Naive B cell (primary cell): ENCODE measurements around the gene TTC16. TPM values are rescaled to one million over a fixed set of nuclear protein-coding genes. Genes with fewer than 3 reads are reported as not detected.

Experiments
- ATAC-seq, 2 donors: fragments of 150-1000 bp; cut with Tn5 transposase; 2 replicates each; pipeline ENCODE4 v1.10.0; 2021; ENCODE audit warnings: low read depth in 2 of 2, mild to moderate bottlenecking in 2 of 2, moderate library complexity in 2 of 2
- DNase-seq: peaks from one replicate; pipeline ENCODE4 v3.0.0; 2022
- H3K27ac Mint-ChIP-seq, 6 donors: one replicate each; pipeline ENCODE4 v1.8.0; 2020 to 2022; ENCODE audit warnings: mild to moderate bottlenecking in 6 of 6, mixed read lengths in 6 of 6, moderate library complexity in 5 of 6, inconsistent platforms in 2 of 6
- H3K27me3 Mint-ChIP-seq, 3 donors: one replicate each; pipeline ENCODE4 v1.8.0; 2021 to 2022; ENCODE audit warnings: mixed read lengths in 3 of 3, mild to moderate bottlenecking in 1 of 3
- H3K36me3 Mint-ChIP-seq, 2 donors: one replicate each; pipeline ENCODE4 v1.8.0; 2020 to 2022; ENCODE audit warnings: mixed read lengths in 2 of 2, inconsistent platforms in 1 of 2, mild to moderate bottlenecking in 1 of 2
- H3K4me1 Mint-ChIP-seq, 3 donors: one replicate each; pipeline ENCODE4 v1.8.0; 2020 to 2022; ENCODE audit warnings: mixed read lengths in 3 of 3, inconsistent platforms in 1 of 3, mild to moderate bottlenecking in 1 of 3, moderate library complexity in 1 of 3
- H3K4me3 Mint-ChIP-seq, 8 donors: one replicate each; pipeline ENCODE4 v1.8.0; 2020 to 2022; ENCODE audit warnings: mild to moderate bottlenecking in 8 of 8, mixed read lengths in 8 of 8, moderate library complexity in 8 of 8, inconsistent platforms in 2 of 8
- H3K9me3 Mint-ChIP-seq, 7 donors: one replicate each; pipeline ENCODE4 v1.8.0; 2020 to 2022; ENCODE audit warnings: mixed read lengths in 7 of 7, mild to moderate bottlenecking in 5 of 7, inconsistent platforms in 2 of 7, moderate library complexity in 1 of 7
- polyA plus RNA-seq, 6 donors: library from polyadenylated mRNA; unstranded; fragments of 300-500 nt; fragmentation: Illumina TruSeq; gene quantifications; one replicate each; pipeline ENCODE4 v1.2.3, GENCODE V29; 2021; ENCODE audit warnings: low read depth in 6 of 6

Gene TTC16
- polyA plus RNA-seq, result under 1 TPM in 1 of 6 donors, not detected in 5; 0.66 TPM

DNA sequence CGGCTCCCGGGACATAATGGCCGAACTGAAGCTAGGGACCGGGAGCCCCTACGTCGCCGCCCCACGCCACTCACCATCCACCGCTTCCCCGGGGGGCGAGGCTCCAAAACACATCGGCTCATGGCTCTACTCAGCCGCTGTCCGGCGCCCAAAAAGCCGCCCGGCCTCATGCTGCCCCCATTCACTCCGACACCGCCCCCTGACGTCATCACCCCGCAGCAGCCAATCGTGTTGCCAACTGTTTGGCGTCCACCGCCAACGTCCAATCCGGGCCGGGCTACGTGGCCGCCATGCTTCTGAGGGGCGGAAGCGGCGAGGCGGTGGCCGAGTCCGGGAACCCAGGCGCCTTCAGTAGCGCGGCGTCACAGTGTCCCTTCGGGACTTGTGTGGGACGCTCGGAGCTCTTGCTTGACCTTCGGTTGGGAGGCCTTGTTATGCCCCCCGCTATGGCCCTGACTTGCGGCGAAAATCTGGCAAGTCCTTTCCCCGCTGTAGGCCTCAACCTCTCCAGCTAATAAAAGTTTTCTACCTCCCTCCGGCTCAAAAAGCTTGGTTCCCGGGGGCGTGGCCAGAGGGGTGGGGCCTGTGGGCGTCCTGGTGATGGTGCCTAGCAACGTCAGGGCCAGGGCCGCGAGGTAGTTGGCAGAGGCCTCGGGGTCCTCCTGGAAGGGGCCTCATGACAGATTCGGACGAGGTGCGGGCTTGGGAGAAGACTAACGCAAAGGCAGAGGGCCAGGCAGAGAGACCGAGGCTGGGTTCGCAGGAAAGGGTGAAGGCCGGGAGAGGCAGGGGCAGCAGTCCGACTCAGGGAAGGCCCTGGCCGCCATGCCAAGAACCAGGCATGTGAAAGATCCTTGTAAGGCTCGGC is at the start of gene TTC16, which contains the start of gene PTRH1:
Gene TTC16, plus strand, starts transcription at position 610 of the 868 bp plus-strand sequence. Its CDS starts 67 bp downstream, at position 677.
Gene PTRH1, minus strand, starts transcription at position 194 of the 868 bp plus-strand sequence. Its CDS starts 24 bp downstream, at position 170.
- peak; percentile 97 for DNase-seq
- Mint-ChIP-seq H3K27ac (peak within 1 kb of the TSS; percentile 89 to 99 (median 96)), H3K4me3 (peak within 1 kb of the TSS; percentile 88 to 100 (median 98)), H3K4me1 (peaks cover 23 to 35% (median 28%) of the 10 kb centered on the region in 3 donors), H3K27me3 (no peaks in the 10 kb centered on the region), H3K36me3 (no peaks in the 10 kb centered on the region), H3K9me3 (no peaks in the 10 kb centered on the region)
- peak; percentile 95 to 96 for ATAC-seq

DNA sequence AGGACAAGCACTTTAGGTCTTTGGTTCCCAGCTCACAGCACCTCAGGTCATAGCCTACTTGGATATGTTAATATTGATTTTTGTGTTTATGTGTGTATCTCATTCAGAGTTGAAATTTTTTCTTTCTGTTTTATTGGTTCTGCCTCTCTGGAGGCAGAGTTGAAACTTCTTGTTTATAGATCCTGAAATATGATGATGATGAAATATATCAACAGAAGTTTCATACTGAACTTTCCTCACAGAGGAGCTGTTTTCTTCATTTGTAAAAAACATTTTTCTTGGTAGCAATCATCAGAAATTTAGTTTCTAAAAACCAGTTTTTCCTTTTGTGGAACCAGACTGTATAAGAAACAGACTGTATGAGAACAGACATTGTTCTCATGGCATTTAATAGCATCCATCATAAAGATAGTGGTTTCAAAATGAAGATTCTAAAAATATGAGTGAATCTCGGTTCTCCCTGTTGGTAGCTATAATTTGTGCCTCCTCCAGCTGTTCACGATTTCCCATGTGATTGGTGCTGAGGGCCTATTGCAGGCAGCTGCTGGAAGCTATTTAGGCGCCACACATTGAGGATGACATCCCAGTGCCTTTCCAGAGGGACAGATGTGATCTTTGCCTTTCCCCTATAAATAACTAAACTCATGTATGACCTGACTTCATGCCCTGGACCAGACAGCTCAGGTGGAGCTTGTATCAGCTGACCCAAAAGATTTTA is 48.6 kb upstream of the TTC16 start:
- peaks cover 0 to 2% (median 0%) of the 10 kb centered on the region in 7 donors for H3K9me3 Mint-ChIP-seq
- H3K4me1 Mint-ChIP-seq, result no peaks in the 10 kb centered on the region
- H3K4me3 Mint-ChIP-seq, result no peak overlapping the region
- peaks cover 11 to 38% (median 34%) of the 10 kb centered on the region in 3 donors for H3K27me3 Mint-ChIP-seq
- H3K36me3 Mint-ChIP-seq, result no peaks in the 10 kb centered on the region
- no peak for DNase-seq
- ATAC-seq, result no peak
- peak overlapping the region in 1 of 6 donors; percentile 20 for H3K27ac Mint-ChIP-seq

DNA sequence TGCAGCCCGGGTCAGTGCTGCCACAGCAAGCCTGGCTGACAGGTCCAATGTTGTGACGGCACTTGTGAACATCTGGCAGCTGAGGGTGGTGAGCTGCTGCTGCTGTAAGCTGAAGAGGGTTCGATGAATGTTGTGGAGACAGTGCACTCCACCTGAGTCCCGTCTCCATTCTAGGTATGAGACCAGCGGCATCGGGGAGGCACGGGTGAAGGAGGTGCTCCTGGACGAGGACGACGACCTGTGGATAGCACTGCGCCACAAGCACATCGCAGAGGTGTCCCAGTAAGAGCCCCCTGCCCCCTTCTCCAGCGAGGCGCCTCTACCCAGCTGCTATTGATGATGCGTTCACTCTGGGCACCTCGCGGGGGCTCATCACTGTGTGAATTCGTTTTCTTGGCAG is 48.0 kb upstream of the TTC16 start:
- no peak overlapping the region for H3K4me3 Mint-ChIP-seq
- H3K36me3 Mint-ChIP-seq, result no peaks in the 10 kb centered on the region
- H3K9me3 Mint-ChIP-seq, result peaks cover 0 to 2% (median 0%) of the 10 kb centered on the region in 7 donors
- no peak for ATAC-seq
- no peaks in the 10 kb centered on the region for H3K4me1 Mint-ChIP-seq
- no peak overlapping the region for H3K27ac Mint-ChIP-seq
- peaks cover 6 to 31% (median 29%) of the 10 kb centered on the region in 3 donors for H3K27me3 Mint-ChIP-seq
- DNase-seq, result no peak

DNA sequence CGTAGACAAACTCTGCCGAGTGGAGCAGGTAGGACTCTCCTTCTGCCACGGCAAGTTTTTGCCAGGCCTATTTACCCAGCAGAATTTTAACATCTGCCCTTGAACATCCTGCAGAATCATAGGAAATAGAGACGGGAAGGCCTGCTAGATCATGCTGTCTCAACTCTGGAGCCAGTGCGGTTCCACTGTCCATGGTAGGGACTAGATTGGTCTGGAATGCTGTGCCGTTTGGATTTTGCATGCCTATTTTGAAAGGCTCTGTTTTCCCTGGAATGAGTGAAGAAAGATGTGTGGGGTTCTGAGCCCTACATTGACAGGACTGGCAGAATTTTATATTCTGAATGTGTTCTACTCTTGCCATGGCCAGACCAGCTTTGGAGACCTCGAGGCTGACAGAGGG is 42.6 kb upstream of the TTC16 start:
- ATAC-seq (no peak), DNase-seq (no peak)
- no peaks in the 10 kb centered on the region for H3K4me1 Mint-ChIP-seq
- H3K27ac Mint-ChIP-seq, result no peak overlapping the region
- peaks cover 0 to 1% (median 0%) of the 10 kb centered on the region in 7 donors for H3K9me3 Mint-ChIP-seq
- no peaks in the 10 kb centered on the region for H3K36me3 Mint-ChIP-seq
- H3K27me3 Mint-ChIP-seq, result peaks cover 0 to 9% (median 8%) of the 10 kb centered on the region in 3 donors
- H3K4me3 Mint-ChIP-seq, result no peak overlapping the region

DNA sequence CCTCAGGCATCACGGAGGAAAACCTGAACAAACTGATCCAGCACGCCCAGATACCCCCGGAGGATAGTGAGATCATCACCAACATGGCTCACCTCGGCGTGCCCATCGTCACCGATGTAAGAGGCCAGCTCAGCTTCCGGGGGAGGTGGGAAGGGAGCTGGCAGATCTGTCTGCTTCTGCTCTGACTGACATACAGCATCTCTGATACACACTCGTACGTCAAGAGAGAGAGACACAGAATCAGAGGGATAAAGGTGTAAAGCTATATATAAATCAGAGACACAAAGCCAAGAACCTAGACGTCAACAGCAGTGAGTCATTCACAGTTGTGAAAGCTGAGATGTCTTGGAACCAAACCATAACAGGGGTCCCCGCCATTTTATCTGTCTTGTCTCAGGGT is 39.2 kb upstream of the TTC16 start:
- no peaks in the 10 kb centered on the region for H3K36me3 Mint-ChIP-seq
- no peak for DNase-seq
- no peaks in the 10 kb centered on the region for H3K9me3 Mint-ChIP-seq
- H3K4me1 Mint-ChIP-seq, result no peaks in the 10 kb centered on the region
- ATAC-seq, result no peak
- no peak overlapping the region for H3K27ac Mint-ChIP-seq
- H3K27me3 Mint-ChIP-seq, result peaks cover 0 to 25% (median 17%) of the 10 kb centered on the region in 3 donors
- no peak overlapping the region for H3K4me3 Mint-ChIP-seq

GRCh38 chr9:127679506-127679905 is 36.4 kb upstream of the TTC16 start:
- H3K4me1 Mint-ChIP-seq, result no peaks in the 10 kb centered on the region
- H3K27ac Mint-ChIP-seq, result no peak overlapping the region
- no peaks in the 10 kb centered on the region for H3K36me3 Mint-ChIP-seq
- no peak overlapping the region for H3K4me3 Mint-ChIP-seq
- ATAC-seq, result no peak
- H3K9me3 Mint-ChIP-seq, result no peaks in the 10 kb centered on the region
- H3K27me3 Mint-ChIP-seq, result peaks cover 0 to 30% (median 19%) of the 10 kb centered on the region in 3 donors
- DNase-seq, result no peak

- Mint-ChIP-seq H3K4me1 (no peaks in the 10 kb centered on the region), H3K27ac (no peak overlapping the region), H3K4me3 (no peak overlapping the region), H3K9me3 (no peaks in the 10 kb centered on the region), H3K36me3 (no peaks in the 10 kb centered on the region), H3K27me3 (peaks cover 0 to 30% (median 25%) of the 10 kb centered on the region in 3 donors)
- ATAC-seq (no peak), DNase-seq (no peak)
Observed at GRCh38 chr9:127680226-127680625, 35.7 kb upstream of the TTC16 start.

- H3K9me3 Mint-ChIP-seq, result no peaks in the 10 kb centered on the region
- peak overlapping the region in 1 of 6 donors; percentile 58 for H3K27ac Mint-ChIP-seq
- H3K4me1 Mint-ChIP-seq, result no peaks in the 10 kb centered on the region
- no peak overlapping the region for H3K4me3 Mint-ChIP-seq
- no peak for ATAC-seq
- no peaks in the 10 kb centered on the region for H3K36me3 Mint-ChIP-seq
- peaks cover under 1 to 26% (median 25%) of the 10 kb centered on the region in 3 donors for H3K27me3 Mint-ChIP-seq
- DNase-seq, result no peak
Observed at GRCh38 chr9:127680846-127681245, 35.0 kb upstream of the TTC16 start.

- ATAC-seq (no peak), DNase-seq (no peak)
- no peaks in the 10 kb centered on the region for H3K36me3 Mint-ChIP-seq
- H3K4me3 Mint-ChIP-seq, result no peak overlapping the region
- no peaks in the 10 kb centered on the region for H3K4me1 Mint-ChIP-seq
- H3K9me3 Mint-ChIP-seq, result no peaks in the 10 kb centered on the region
- H3K27me3 Mint-ChIP-seq, result peaks cover 3 to 25% (median 23%) of the 10 kb centered on the region in 3 donors
- no peak overlapping the region for H3K27ac Mint-ChIP-seq
Observed at GRCh38 chr9:127682351-127683136, 33.3 kb upstream of the TTC16 start.

- H3K9me3 Mint-ChIP-seq, result no peaks in the 10 kb centered on the region
- H3K4me3 Mint-ChIP-seq, result no peak overlapping the region
- H3K4me1 Mint-ChIP-seq, result no peaks in the 10 kb centered on the region
- H3K27ac Mint-ChIP-seq, result no peak overlapping the region
- H3K27me3 Mint-ChIP-seq, result peaks cover 3 to 25% (median 22%) of the 10 kb centered on the region in 3 donors
- ATAC-seq (no peak), DNase-seq (no peak)
- H3K36me3 Mint-ChIP-seq, result no peaks in the 10 kb centered on the region
Observed at GRCh38 chr9:127683723-127684122, 32.2 kb upstream of the TTC16 start.

- Mint-ChIP-seq H3K9me3 (no peaks in the 10 kb centered on the region), H3K36me3 (no peaks in the 10 kb centered on the region), H3K4me3 (no peak overlapping the region), H3K27me3 (peaks cover 3 to 23% (median 16%) of the 10 kb centered on the region in 3 donors), H3K27ac (no peak overlapping the region), H3K4me1 (no peaks in the 10 kb centered on the region)
- ATAC-seq (no peak), DNase-seq (no peak)
Observed at GRCh38 chr9:127684576-127684975, 31.3 kb upstream of the TTC16 start.

DNA sequence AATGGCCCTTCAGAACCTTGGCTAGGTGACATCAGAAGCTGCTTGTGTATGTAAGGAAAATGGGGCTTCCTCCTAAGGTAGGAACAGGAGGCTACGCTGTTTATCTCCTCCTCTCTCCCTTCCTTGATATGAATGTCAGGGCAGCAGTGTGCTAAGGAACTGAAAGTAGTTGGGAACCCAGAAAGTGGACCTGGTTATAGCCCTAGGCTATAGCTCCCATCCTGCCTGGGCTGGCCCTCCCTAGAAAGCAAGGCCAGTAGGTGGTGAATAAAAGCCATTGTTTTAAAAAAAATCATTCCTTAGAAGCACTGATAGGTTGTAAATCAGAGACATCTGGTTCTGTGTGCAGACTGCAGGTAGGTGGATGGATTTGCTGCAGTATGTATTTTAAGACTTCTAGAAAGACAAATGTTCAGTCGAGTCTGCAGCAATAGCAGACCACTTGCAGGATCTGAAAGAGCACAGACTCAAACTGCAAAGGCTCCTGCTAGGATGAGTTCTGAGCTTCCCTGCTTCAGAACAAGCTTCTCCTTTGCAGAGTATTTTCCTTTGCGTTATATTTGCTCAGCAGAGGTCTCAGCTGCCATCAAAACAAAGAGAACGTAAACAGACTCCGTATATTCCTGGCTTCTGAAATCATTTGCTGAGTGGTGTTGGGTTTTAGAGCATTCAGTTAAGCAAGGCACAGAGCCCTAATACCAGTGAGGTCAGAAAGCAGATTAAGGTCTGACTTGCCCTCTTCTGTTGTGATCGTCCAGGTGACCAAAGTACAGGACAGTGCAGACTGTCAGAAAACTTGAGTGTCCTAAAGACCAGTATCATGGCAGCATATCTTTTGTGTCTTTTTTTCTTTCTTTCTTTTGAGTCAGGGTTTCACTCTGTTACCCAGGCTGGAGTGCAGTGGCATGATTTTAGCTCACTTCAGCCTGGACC is 29.2 kb upstream of the TTC16 start:
- Mint-ChIP-seq H3K27ac (peak overlapping the region in 1 of 6 donors; percentile 49), H3K9me3 (no peaks in the 10 kb centered on the region), H3K36me3 (no peaks in the 10 kb centered on the region), H3K4me1 (no peaks in the 10 kb centered on the region), H3K27me3 (peaks cover 3 to 8% (median 5%) of the 10 kb centered on the region in 3 donors), H3K4me3 (no peak overlapping the region)
- ATAC-seq, result no peak
- DNase-seq, result no peak
